Left hindlimb (tissue), 1 donor: Measurements from ENCODE around the gene PROK2.
A peak's percentile ranks its signal among the peaks of the same experiment; 100 is the strongest.

ENCODE experiments used
- DNase-seq: peaks from one replicate; pipeline ENCODE4 v3.0.0-alpha.2; 2018

Gene PROK2, protein sequence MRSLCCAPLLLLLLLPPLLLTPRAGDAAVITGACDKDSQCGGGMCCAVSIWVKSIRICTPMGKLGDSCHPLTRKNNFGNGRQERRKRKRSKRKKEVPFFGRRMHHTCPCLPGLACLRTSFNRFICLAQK

DNA sequence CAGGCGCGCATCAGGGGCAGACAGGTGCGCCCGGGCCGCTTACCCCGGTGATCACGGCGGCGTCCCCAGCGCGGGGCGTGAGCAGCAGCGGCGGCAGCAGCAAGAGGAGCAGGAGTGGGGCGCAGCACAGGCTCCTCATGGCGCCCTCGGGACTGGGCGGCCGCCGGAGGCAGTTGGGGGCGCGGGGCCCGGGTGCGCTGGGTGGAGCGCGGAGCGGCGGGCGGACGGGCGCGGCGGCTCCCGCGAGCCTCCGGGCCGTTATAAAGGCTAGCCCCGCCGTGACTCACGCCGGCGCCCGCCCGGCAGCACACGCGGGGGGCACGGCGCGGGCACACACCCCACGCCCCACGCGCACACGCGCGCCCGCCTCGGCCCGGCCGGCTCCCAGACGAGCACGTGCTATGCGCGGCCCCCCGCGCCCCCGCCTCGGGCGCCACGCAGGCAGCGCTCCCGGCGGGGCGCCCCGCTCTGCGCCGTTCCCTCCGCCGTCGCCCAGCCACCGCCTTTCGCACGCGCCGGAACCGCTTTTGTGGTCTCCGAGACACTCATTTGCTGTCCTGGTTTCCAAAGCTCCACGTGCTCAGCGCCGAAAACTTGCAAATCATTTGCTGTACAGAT, at the start of gene PROK2:
Gene PROK2 (minus strand): TSS at position 235 of the 618 bp plus-strand sequence. CDS start 96 bp downstream, at position 139.
- peak; percentile 57 for DNase-seq

DNA sequence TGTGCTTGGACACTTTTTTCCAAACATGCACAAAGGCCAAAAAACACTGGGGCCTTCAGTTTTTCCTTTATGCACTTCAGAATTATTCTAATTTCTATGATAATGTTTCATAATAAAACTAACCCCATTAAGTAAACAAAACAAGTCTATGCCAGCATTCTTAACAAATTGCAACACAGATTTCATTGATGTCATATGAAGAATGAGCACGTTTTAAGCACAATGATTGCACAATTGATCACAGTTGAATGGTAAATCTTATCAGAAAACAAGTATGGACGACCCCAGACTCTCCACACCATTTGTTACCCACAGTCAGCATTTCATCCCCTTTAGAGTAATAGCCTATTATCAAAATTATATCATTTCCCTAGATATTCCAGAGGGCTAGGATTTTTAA, 46.7 kb upstream of the PROK2 start:
- no peak for DNase-seq

DNA sequence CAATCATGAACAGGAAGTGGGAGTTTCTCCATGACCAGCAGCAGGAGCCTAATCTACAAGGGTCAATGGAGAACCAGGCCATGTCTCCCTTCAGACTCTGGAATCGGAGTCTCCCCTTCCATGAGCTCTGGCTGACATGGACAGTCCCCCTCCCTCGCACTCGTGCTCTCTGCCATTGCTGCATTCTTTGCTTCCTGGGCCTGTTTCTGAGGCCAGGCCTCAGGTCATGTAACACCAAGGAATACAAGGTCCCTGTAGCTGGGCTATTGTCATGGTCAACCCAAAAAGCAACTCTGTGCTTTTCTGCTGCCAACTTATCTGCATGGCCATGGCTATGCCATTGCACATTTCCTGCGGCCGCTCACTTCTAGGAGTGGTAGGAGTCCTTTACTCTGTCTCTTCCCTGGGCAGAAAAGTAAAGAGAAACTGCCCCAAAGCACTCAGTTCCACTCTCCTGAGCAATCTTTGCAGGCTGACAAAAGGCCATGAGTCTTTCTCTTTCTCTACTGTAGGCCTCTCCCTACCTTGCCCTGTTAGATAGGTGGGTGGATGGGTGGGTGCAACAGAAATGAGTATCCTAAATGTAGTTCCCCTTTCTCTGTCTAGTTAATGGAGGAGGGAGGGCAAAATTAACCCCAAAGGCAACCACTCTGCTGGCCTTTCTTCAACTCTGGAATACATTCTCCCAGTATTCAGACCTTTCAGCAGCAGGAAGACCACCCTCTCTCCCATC, 40.8 kb upstream of the PROK2 start:
- no peak for DNase-seq

DNA sequence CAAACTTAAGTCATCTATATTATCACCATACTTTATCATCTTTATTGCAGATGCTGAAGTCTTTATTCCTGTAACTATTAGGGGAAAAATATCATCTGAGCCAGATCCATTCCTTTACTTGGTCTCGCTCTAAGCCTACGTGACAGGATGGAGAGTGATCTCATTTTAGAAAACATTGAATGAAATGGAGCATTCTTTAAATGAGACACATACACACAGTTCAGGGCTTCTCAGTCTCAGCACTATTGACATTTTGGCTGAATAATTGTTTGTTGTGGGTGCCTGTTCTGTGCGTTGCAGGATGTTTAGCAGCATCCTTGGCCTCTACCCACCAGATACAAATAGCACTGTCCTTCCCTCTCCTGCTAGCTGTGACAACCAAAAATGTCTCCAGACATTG, 36.2 kb upstream of the PROK2 start:
- no peak for DNase-seq

DNA sequence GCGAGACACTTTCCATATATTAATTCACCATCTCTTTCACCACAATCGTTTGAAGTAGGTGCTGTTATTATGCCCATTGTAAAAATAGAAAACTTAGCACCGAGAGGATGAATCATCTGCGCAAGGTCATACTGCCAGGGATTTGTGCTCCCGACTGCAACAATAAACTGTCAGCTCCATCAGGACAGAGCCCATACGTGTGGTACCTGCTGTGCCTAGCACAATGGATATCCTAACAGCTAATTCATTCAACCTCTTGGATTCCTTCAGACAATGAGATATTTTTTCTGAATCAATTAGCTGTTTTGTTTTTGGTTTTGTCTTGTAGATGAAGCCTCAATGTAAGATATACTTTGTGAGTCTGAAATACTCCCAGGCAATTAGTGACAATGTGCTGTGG, 32.3 kb upstream of the PROK2 start:
- no peak for DNase-seq

DNA sequence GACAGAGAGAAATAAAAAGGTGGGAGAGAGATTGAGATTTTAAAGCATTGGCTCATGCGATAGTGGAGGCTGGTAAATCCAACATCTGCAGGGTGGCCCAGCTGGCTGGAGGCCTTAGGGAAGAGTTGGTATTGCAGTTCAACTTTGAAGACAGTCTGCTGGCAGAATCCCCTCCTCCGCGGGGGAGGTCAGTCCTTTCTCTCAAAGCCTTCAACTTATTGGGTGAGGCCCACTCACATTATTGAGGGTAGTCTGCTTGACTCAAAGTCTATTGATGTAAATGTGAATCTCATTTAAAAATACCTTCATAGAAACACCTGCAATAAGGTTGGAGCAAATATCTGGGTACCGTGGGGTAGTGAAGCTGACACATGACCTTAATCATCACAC, 31.8 kb upstream of the PROK2 start:
- no peak for DNase-seq

DNA sequence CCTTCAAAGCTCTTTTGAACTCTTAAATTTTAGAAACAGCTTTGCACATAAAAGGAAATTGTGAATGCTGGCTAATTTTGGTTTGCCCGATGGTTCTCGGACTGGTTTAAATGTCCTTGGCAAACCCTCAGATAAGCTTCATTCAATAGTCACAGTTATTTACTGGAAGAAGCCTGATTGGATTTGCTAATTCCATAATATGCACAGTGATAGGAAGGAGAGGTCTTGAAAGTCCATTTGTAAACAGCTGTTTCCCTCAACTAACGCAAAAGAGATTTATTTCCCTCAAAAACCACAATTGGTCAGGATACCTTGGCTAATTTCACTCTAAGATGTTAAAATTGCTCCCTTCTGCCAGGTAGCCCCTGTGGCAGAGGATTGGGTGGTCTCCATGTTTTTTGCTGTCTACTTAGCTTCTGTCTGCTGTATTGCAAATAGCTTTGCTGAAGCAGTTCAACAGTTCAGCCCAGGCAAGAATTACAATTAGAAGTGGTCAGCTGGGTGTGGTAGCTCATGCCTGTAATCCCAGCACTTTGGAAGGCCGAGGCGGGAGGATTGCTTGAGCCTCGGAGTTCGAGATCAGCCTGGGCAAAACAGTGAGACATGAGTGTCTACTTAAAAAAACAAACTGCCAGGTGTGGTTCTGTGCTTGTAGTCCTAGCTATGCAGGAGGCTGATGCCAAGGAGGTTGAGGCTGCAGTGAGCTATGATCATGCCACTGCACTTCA, 30.6 kb upstream of the PROK2 start:
- DNase-seq, result no peak

DNA sequence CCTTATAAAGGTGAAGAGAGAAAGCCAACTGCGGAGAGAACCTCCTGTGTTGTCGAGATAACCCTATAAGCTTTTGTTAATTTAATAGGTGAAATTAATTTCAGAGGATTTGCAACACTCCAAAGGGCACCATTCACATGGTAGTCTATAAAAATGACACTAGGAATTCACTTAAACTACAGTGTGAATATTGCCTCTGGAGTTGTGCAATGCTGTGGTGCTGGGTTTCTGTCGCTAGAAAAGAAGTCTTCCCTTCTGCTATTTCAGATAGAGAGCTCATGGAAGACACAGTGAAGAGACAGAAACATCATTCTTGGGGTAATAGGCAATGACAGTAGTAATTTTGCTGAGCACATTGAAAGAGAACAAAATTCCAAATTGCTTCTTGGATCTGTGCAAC, 28.8 kb upstream of the PROK2 start:
- no peak for DNase-seq

DNA sequence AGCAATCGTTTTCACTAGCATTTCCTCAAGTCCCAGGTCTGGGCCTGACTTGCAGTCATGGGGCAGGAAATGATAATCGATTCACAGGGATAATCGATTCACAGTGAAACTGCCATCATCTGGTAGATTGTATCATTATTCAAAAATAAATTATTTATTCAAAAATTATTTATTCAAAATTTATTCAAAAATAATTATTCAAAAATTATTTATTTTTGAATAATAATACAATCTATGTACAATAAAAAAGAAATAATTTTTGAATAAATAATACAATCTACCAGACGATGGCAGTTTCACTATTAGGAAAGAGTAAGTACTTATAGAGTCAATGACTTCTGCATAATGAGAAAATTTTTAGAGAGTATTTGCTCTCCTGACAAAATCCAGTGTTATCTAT, 28.1 kb upstream of the PROK2 start:
- DNase-seq, result no peak

DNA sequence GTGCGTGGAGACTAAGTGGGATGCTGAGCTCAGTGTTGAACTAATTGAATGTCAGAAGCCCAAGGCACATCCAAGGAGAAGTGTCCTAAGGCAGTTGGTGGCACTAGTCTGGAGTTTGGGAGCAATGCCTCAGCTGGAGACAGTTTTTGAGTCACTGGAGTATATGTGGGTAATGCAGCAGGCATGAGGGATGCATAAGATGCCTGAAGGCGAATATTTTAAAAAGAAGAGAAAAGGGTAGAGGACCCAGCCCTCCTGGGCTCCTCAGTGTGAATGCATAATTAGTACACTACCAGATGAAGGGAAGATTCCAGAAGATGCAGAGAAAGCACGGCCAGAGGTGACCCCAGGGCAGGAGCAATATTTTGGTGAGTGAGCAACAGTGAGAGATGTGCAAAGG, 25.1 kb upstream of the PROK2 start:
- DNase-seq, result no peak

DNA sequence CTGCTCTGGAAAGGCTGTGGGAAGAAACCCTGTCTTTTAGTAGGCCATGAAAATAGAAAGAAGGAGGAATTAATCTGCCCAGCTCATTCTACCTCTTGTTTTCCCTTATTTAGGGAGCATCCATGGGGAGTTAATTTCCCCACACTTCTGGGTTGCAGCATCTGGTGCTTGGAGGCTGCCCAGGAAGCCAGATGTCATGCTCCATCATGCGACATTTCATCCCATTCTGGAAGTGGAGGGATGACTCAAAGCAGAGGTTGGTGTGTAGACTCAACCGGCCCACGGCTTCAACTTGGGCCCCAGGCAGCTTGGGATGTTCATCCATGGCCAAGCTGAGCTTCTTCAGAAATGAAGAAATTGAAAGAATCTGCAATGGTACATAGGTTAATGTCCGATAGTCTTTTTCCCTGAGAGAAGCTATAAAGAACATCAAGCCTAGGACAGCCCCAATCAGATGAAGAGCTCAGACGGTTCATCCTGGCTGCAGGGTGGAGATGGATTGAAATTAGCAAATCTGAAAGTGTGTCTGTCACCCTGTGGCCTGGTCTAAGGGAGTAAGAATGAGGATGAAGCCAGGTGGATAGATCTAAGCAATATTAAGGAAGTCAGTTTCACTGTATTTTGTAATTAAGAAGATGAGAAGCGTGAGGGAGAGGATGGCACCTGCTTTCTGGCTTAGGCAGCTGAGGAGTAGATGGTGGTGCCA, 24.5 kb upstream of the PROK2 start:
- no peak for DNase-seq

DNA sequence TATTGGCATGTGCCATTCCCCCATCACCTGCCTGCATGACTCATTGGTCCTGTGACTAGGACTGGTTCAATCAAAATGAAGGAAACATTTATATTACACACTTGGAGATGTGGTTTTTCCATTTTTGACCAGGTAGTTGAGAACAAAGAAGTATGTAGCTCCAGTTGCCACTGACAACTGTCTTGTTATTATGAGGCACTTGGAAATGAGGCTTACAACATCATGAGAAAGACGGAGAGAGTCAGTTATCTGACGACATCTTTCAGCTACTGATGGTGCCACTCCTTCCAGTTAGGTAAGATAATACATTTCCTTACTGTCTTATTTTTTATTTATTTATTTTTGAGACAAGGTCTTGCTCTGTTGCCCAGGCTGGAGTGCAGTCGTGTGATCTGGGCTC, 21.8 kb upstream of the PROK2 start:
- DNase-seq, result no peak

DNA sequence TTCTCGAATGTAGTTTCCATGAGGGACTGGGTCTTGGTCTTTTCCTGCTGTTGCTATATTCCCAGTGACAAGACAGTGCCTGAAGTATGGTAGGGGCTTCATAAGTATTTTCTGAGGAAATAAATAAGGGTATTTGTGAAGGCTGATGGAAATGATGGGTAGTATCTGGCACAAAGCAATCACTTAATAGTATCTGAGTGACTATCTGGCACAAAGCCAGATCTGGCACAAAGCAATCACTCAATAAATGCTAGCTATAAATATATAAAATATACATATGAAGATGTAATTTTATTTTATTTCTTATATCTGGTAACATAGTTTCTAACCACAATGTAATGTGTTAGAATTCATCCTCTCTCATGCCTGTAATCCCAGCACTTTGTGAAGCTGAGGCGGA, 20.7 kb upstream of the PROK2 start:
- no peak for DNase-seq

DNA sequence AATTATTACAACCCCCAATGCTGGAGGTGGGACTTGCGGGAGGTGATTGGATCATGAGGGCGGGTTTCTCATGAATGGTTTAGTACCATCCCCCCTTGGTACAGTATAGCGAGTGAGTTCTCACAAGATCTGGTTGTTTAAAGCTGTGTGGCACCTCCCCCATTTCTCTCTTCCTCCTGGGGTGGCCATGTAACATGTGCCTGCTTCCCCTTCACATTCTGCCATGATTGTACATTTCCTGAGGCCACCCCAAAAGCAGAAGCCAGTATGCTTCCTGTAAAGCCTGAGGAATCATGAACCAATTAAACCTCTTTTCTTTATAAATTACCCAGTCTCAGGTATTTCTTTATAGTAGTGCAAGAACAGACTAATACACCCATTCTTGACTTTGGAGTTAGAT, 20.3 kb upstream of the PROK2 start:
- DNase-seq, result no peak

DNA sequence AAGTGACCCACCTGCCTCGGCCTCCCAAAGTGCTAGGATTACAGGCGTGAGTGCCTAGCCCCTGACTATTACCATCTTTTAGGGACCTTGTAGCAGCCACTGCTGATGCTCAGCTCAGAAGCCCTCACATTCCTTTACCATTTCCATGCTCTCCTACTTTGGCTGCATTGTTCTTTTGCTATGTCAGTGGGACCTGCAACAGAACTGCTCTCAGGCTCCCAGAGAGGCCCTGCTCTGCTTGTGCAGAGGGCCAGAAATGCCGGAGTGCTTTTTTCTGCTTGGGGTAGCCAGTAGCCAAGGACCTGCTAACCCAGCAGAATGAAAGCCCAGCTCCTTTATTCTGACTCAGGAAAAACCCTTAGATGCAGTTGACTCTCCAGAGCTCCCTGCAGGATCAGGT, 18.3 kb upstream of the PROK2 start:
- DNase-seq, result no peak

DNA sequence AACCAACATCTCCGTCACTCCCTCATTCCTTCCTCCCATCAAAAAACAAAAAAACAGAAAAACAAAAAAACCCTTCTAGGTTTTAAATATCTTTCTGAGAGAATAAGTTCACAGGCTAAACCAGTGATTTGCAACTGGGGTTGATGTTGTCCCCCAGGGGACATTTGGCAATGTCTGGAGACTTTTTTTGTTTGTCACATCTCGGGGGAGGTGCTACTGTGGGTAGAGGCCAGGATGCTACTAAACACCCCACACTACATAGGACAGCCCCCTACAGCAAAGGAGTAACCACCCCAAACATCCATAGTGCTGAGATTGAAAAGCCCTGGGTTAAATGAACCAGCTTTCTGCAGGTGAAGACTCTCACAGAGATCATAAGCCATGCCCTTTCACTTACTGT, 17.0 kb upstream of the PROK2 start:
- no peak for DNase-seq

DNA sequence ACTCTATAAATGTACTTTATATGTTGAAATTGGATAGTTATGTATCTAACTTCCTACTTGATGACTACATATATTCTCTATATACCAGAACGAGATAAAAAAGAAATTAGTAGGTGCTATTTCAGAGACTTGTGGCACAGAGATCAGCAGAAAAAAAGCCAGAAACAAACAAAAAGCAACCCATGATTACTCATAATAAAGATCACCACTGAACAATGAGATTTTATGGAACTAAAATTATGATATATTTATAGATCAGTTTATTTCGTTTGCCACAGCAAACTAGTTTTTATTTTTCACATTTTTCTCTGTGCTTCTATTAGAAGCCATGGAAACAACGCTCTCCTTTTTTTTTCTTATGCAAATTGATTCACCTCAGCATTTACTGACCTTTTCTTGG, 15.1 kb upstream of the PROK2 start:
- no peak for DNase-seq

DNA sequence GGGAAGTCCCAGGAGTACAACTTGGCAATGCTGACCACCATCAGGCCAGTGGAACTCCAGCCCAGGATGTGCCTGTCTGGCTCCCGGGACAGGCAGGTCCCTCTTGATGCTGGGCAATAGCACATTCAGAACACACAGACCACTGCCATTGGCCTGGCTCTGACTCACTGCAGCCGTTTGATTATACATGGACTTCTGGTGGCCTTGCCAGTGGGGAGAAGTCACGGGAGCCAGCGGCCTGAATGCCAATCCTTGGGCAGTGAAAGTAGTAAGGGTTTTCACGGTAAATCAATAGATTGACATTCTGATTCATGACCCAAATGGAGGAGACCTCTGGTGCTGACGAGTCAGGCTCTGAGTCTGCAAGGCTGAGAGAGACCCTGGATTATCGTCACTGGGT, 12.5 kb upstream of the PROK2 start:
- no peak for DNase-seq

DNA sequence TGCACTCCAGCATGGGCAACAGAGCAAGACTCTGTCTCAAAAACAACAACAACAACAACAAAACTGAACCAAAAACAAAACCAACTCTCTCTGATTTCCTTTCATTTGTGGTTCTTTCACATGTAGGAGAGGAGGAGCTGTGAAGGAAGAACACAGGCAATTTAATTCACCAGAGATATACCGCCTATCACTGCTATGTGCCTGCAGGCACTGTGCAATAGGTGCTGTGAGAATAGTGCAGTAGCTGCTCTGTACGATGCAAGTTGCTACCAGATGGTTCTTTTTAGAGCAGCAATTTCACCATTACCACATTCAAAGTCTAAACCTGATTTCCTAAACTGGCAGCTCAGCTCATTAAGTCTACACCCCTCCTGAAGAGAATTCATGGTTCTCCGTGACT, 11.3 kb upstream of the PROK2 start:
- no peak for DNase-seq

DNA sequence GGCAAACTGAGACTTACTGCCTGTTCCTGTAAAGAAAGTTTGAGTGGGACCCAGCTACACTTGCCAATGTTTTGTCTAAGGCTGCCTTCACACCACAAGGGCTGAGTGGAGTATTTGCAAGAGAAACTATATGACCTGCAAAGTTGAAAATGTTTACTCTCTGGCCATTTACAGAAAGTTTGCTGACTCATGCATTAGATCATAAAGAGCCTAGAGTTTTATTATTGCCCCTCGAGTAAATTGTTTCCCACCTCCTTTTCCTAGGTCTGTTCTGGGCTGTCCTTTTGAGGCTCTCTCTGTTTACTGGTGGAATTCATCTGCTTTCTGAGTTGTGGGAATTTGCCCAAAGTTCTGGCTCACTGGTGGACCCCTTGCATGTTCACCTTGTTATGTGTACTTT, 6.7 kb upstream of the PROK2 start:
- no peak for DNase-seq

DNA sequence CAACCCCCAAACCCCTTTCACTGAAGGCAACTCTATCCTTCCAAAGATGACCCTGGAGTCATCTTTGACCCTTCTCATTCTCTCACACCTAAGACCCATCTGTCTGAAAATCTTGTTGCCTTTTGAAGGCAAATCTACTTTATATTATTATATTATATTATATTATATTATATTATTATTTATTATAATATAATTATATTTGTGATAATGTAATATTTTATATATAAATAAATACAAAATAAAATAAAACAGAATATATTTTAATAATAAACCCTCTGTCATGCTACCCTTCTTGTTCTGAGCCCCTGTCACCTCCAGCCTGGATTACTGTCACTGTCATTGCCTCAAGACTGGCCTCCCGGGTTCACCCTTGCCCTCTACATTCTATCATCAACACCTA, 5.0 kb upstream of the PROK2 start:
- DNase-seq, result no peak

DNA sequence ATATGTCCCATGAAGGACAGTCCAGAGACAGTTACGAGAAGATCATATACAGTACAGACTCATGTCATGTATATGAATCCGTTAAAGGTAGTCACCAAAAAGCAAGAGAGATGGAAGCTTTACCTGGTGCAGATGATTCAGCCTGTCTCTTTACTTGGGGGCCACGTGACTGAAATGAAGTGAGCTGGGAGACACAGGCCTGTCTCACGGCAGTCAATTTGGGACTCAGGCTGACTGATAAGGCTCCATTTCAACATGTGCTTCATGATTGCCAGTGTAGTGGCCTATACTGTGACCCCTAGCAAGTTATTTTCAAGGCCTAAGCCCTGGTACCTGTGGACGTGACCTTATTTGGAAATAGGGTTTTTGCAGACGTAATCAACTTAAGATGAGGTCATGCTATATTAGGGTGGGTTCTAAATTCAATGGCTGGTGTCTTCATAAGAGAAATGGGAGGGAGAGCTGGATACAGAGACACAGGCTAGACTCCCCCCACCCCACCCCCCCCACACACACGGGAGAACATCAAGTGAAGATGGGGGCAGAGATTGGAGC, 3.0 kb upstream of the PROK2 start:
- no peak for DNase-seq

DNA sequence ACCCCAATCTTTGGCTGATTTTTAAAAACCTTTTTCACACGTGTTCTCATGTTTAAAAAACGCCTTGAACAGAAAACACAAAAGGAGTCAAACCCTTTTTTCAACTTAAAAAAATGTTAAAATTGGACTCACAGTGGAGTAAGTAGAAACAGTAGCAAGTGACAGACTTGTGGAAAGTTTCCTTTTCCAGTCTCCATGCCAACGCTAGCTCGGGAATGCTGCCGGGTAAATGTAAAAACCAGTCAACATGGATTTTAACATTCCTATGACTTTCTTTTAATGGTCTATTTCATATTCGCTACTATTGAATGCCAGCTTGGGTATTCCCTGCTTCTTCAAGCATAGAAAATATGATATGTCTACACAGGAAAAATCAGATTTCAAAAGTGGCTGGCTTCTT, 1.6 kb upstream of the PROK2 start:
- peak; percentile 76 for DNase-seq
